SK-N-SH treated with all-trans-retinoic acid at 6 μM for 48 hours (cell line): ENCODE data around the gene RPS19BP1.
A peak's percentile ranks its signal among the peaks of the same experiment; 100 is the strongest.

Experiments used
- ATAC-seq: fragments of 200-7000 bp; cut with Tn5 transposase; 3 replicates; pipeline ENCODE4 v1.9.1; 2020; ENCODE audit warnings: mild to moderate bottlenecking, moderate library complexity
- ARNTL ChIP-seq: fragments of 450-650 bp; formaldehyde crosslinking; IDR thresholded peaks from 2 replicates; pipeline ENCODE4 v1.5.0; 2020; ENCODE audit warnings: low read depth, mild to moderate bottlenecking, moderate library complexity, borderline replicate concordance
- BACH2 ChIP-seq: fragments of 250-450 bp; sonication (Bioruptor Pico); IDR thresholded peaks from 2 replicates; pipeline ENCODE4 v1.9.0; 2021; ENCODE audit warnings: mild to moderate bottlenecking, borderline replicate concordance
- CSDC2 ChIP-seq: fragments of 250-450 bp; sonication (Bioruptor Pico); IDR thresholded peaks from 2 replicates; pipeline ENCODE4 v1.5.0; 2020; ENCODE audit warnings: mild to moderate bottlenecking, moderate library complexity
- CSRNP3 ChIP-seq: fragments of 250-450 bp; sonication (Bioruptor Pico); IDR thresholded peaks from 2 replicates; pipeline ENCODE4 v1.5.1; 2021; ENCODE audit warnings: mild to moderate bottlenecking, moderate library complexity
- ESRRG ChIP-seq: fragments of 250-450 bp; sonication (Bioruptor Pico); IDR thresholded peaks from 2 replicates; pipeline ENCODE4 v1.6.1; 2021; ENCODE audit warnings: mild to moderate bottlenecking
- GLIS3 ChIP-seq: fragments of 250-450 bp; sonication (Bioruptor Pico); IDR thresholded peaks from 2 replicates; pipeline ENCODE4 v1.5.0; 2020; ENCODE audit warnings: mild to moderate bottlenecking, moderate library complexity
- ISL1 ChIP-seq: fragments of 250-450 bp; sonication (Bioruptor Pico); IDR thresholded peaks from 2 replicates; pipeline ENCODE4 v2.1.2; 2022; ENCODE audit warnings: mild to moderate bottlenecking, moderate library complexity
- OSR1 ChIP-seq: fragments of 250-450 bp; sonication (Bioruptor Pico); IDR thresholded peaks from 2 replicates; pipeline ENCODE4 v1.8.0; 2022; ENCODE audit warnings: moderate library complexity, mild to moderate bottlenecking, inconsistent platforms
- PATZ1 ChIP-seq: fragments of 250-450 bp; sonication (Bioruptor Pico); IDR thresholded peaks from 2 replicates; pipeline ENCODE4 v1.8.0; 2020; ENCODE audit warnings: mild to moderate bottlenecking, moderate library complexity, borderline replicate concordance
- POU6F1 ChIP-seq: fragments of 250-450 bp; sonication (Bioruptor Pico); IDR thresholded peaks from 2 replicates; pipeline ENCODE4 v1.8.0; 2021; ENCODE audit warnings: low read depth, mild to moderate bottlenecking, moderate library complexity, borderline replicate concordance
- PPARA ChIP-seq: fragments of 250-450 bp; sonication (Bioruptor Pico); IDR thresholded peaks from 2 replicates; pipeline ENCODE4 v1.5.0; 2020; ENCODE audit warnings: mild to moderate bottlenecking, borderline replicate concordance
- RARB ChIP-seq: fragments of 250-450 bp; sonication (Bioruptor Pico); IDR thresholded peaks from 2 replicates; pipeline ENCODE4 v1.8.0; 2021; ENCODE audit warnings: mild to moderate bottlenecking, moderate library complexity
- SNAI2 ChIP-seq: fragments of 250-450 bp; sonication (Bioruptor Pico); IDR thresholded peaks from 2 replicates; pipeline ENCODE4 v1.5.0; 2020; ENCODE audit warnings: mild to moderate bottlenecking, moderate library complexity
- TOX ChIP-seq: fragments of 250-450 bp; sonication (Bioruptor Pico); IDR thresholded peaks from 2 replicates; pipeline ENCODE4 v1.8.0; 2021; ENCODE audit warnings: mild to moderate bottlenecking, moderate library complexity, borderline replicate concordance
- ZC3H10 ChIP-seq: fragments of 250-450 bp; sonication (Bioruptor Pico); IDR thresholded peaks from 2 replicates; pipeline ENCODE4 v1.5.1; 2021; ENCODE audit warnings: mild to moderate bottlenecking, moderate library complexity
- ZFP3 ChIP-seq: fragments of 250-450 bp; sonication (Bioruptor Pico); IDR thresholded peaks from 2 replicates; pipeline ENCODE4 v1.5.0; 2020; ENCODE audit warnings: mild to moderate bottlenecking, moderate library complexity
- ZFP30 ChIP-seq: fragments of 450-650 bp; formaldehyde crosslinking; IDR thresholded peaks from 2 replicates; pipeline ENCODE4 v1.5.0; 2022; ENCODE audit warnings: mild to moderate bottlenecking, moderate library complexity
- ZNF565 ChIP-seq: fragments of 450-650 bp; formaldehyde crosslinking; conservative IDR thresholded peaks from 2 replicates; pipeline ENCODE4 v1.5.0; 2020; ENCODE audit warnings: low read depth, mild to moderate bottlenecking, moderate library complexity
- ZNF70 ChIP-seq: fragments of 450-650 bp; formaldehyde crosslinking; IDR thresholded peaks from 2 replicates; pipeline ENCODE4 v1.5.0; 2020; ENCODE audit warnings: mild to moderate bottlenecking, moderate library complexity
- ZNF8 ChIP-seq: fragments of 450-650 bp; formaldehyde crosslinking; IDR thresholded peaks from 2 replicates; pipeline ENCODE4 v1.5.0; 2020; ENCODE audit warnings: mild to moderate bottlenecking, moderate library complexity

Gene RPS19BP1

GRCh38 chr22:39490135-39490798, 42.3 kb downstream of the RPS19BP1 start:
- ATAC-seq = peak; percentile 96

GRCh38 chr22:39489094-39490068, 43.2 kb downstream of the RPS19BP1 start:
- ATAC-seq = no peak
- TF ChIP-seq PPARA = no peak
- no peak for TF ChIP-seq ZNF8 (CRISPR knock-in tag)
- TF ChIP-seq CSRNP3 = no peak
- no peak for TF ChIP-seq ZC3H10
- TF ChIP-seq OSR1 = no peak
- TF ChIP-seq POU6F1 (CRISPR knock-in tag) = no peak
- TF ChIP-seq BACH2 (CRISPR knock-in tag) = no peak
- no peak for TF ChIP-seq ZNF70 (CRISPR knock-in tag)
- no peak for TF ChIP-seq PATZ1
- no peak for TF ChIP-seq RARB (CRISPR knock-in tag)

More at GRCh38 chr22:39490135-39490798, 42.3 kb downstream of the RPS19BP1 start:
- TF ChIP-seq POU6F1 (CRISPR knock-in tag) (no peak), ISL1 (no peak), ZNF8 (CRISPR knock-in tag) (no peak), PPARA (no peak), TOX (CRISPR knock-in tag) (no peak), GLIS3 (CRISPR knock-in tag) (no peak), ZNF565 (CRISPR knock-in tag) (no peak), CSDC2 (no peak), BACH2 (CRISPR knock-in tag) (no peak), ESRRG (CRISPR knock-in tag) (no peak), ZC3H10 (no peak), OSR1 (no peak), CSRNP3 (no peak), ZFP30 (CRISPR knock-in tag) (no peak)

- TF ChIP-seq CSDC2 = no peak
- TF ChIP-seq ARNTL (CRISPR knock-in tag) = no peak
- no peak for TF ChIP-seq POU6F1 (CRISPR knock-in tag)
- TF ChIP-seq ISL1 = no peak
- no peak for TF ChIP-seq ESRRG (CRISPR knock-in tag)
- no peak for TF ChIP-seq RARB (CRISPR knock-in tag)
- no peak for TF ChIP-seq ZFP3
- TF ChIP-seq OSR1 = no peak
- TF ChIP-seq ZC3H10 = no peak
- TF ChIP-seq PATZ1 = no peak
- no peak for TF ChIP-seq TOX (CRISPR knock-in tag)
- no peak for TF ChIP-seq SNAI2 (CRISPR knock-in tag)
- no peak for TF ChIP-seq ZNF70 (CRISPR knock-in tag)
- TF ChIP-seq ZNF565 (CRISPR knock-in tag) = no peak
- no peak for ATAC-seq
Measured at GRCh38 chr22:39488563-39489083, 43.9 kb downstream of the RPS19BP1 start.
